Activated T-cell treated with anti-CD3 and anti-CD28 coated beads, Interleukin-2, amount 50 U/mL, for 72 hours (primary cell): ENCODE data around the gene GFY. TPM values are rescaled to one million over a fixed set of nuclear protein-coding genes. Genes with fewer than 3 reads are reported as not detected.

Experiments
- ATAC-seq, 2 donors: fragments of 150-1000 bp; cut with Tn5 transposase; replicated peaks in 1 of 2; 2 replicates each; pipeline ENCODE4 v1.10.0; 2021; ENCODE audit warnings: moderate library complexity in 2 of 2, mild to moderate bottlenecking in 1 of 2
- DNase-seq, 2 donors: peaks; one replicate each; pipeline ENCODE4 v3.0.0; 2021 to 2022; ENCODE audit warnings: mixed read lengths in 1 of 2
- H3K27ac Mint-ChIP-seq: one replicate; pipeline ENCODE4 v1.8.0; 2022; ENCODE audit warnings: mild to moderate bottlenecking, moderate library complexity, mixed read lengths
- H3K27me3 Mint-ChIP-seq: one replicate; pipeline ENCODE4 v1.8.0; 2022; ENCODE audit warnings: low read depth, mixed read lengths
- H3K36me3 Mint-ChIP-seq, 2 donors: one replicate each; pipeline ENCODE4 v1.8.0; 2022; ENCODE audit warnings: mixed read lengths in 2 of 2, mild to moderate bottlenecking in 1 of 2; ENCODE audit not compliant: insufficient read depth in 2 of 2
- H3K4me1 Mint-ChIP-seq: one replicate; pipeline ENCODE4 v1.8.0; 2022; ENCODE audit warnings: low read depth, mixed read lengths
- H3K4me3 Mint-ChIP-seq, 2 donors: one replicate each; pipeline ENCODE4 v1.8.0; 2022; ENCODE audit warnings: mild to moderate bottlenecking in 2 of 2, mixed read lengths in 2 of 2, moderate library complexity in 2 of 2
- H3K9me3 Mint-ChIP-seq, 2 donors: one replicate each; pipeline ENCODE4 v1.8.0; 2022; ENCODE audit warnings: mixed read lengths in 2 of 2
- total RNA-seq, 2 donors: library from RNA; stranded (reverse); gene quantifications; one replicate each; pipeline ENCODE4 v1.2.3, GENCODE V29; 2022

The GFY gene
- total RNA-seq, 2 donors from 2014 or later: not detected

DNA sequence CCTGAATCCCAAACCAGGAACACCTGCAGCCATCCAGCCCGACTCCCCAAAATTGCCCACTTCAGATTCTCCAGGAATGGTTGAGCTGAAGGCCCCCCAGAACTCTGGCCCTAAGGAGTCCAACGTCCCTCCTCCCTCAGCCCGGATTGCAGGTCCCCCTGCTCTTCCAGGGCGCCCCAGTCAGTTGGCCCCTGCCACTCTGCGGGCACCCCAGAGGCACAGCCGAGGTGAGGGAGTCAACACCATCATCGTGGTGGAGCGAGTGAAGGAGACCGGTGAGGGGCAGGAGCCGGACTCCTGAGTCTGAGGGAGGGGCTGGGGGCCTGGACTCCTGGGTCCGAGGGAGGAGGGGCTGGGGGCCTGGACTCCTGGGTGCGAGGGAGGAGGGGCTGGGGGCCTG is 2.2 kb downstream of the GFY start:
- Mint-ChIP-seq H3K4me1 (peaks cover 66% of the 10 kb centered on the region), H3K27ac (no peak overlapping the region), H3K9me3 (no peaks in the 10 kb centered on the region), H3K36me3 (no peaks in the 10 kb centered on the region), H3K27me3 (peaks cover 96% of the 10 kb centered on the region), H3K4me3 (no peak overlapping the region)
- DNase-seq (no peak), ATAC-seq (no peak)

GRCh38 chr19:49427855-49428546 is 2.8 kb downstream of the GFY start:
- Mint-ChIP-seq H3K4me3 (peak overlapping the region; percentile 63 to 68), H3K36me3 (no peaks in the 10 kb centered on the region), H3K9me3 (no peaks in the 10 kb centered on the region), H3K4me1 (peaks cover 61% of the 10 kb centered on the region), H3K27me3 (peaks cover 96% of the 10 kb centered on the region), H3K27ac (no peak overlapping the region)
- ATAC-seq (peak; percentile 34 to 41), DNase-seq (peak in 1 of 2 donors; percentile 50)

DNA sequence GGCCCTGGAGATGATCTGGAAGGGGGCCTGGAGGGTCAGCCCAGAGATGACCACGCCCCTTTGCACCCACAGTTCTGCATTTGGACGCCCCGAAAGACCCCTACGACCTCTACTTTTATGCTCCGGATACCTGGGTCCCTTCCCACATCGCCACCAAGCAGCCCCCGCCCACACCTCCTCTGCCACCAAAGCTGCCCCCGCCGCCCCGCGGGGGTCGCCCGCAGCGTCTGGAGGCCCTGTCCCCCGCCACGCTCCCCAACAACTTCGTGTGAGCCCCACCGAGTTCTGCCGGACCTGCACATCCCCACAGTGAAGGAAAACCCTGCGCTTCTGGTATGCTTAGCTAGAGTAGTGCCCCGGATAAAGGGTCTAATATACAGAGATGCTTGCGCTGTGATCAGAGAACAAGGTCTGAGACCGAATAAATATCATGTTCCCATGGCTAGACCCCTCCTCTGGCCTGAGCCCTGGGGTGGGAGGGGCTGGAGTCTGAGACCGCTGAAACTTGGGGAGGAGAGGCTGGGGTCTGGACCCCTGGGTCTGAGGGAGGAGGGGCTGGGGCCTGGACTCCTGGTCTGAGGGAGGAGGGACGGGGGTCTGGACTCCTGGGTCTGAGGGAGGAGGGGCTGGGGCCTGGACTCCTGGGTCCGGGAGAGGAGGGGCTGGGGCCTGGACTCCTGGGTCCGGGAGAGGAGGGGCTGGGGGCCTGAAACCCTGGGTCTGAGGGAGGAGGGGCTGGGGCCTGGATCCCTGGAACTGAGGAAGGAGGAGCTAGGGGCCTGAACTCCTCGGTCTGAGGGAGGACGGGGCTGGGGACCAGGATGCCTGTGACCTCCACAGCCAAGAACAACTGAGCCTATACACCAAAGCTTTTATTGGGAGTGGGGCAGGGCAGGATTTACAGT is 3.6 kb downstream of the GFY start:
- Mint-ChIP-seq H3K27ac (no peak overlapping the region), H3K4me1 (peaks cover 59% of the 10 kb centered on the region), H3K36me3 (no peaks in the 10 kb centered on the region), H3K27me3 (peaks cover 96% of the 10 kb centered on the region), H3K4me3 (peak overlapping the region; percentile 63 to 68), H3K9me3 (no peaks in the 10 kb centered on the region)
- no peak for DNase-seq
- ATAC-seq: no peak

DNA sequence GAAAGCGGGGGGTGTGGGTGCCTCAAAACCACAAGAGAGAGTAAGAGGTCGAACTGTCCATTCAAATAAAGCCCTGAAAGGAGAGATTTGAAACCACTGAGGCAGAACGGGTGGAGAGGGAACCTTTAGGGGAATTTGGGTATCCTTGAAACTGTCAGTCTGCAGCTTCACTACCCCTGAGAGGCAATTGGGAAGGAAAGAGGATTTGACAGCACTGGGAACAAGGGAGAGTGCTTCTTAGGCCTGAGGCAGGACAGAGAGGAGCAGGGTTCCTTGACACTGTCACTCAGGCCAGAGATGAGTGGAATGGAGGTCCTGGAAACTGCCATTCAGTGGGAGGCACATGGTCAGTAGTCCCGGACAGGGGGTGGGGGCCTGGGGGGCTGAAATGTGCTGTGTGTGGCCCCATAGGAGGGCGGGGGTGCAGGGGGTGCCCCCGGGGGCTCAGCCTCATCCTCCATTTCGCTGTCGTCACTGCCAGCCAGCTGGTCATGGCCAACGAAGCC is 5.0 kb downstream of the GFY start:
- Mint-ChIP-seq H3K4me3 (no peak overlapping the region), H3K27ac (no peak overlapping the region), H3K36me3 (no peaks in the 10 kb centered on the region), H3K4me1 (peaks cover 60% of the 10 kb centered on the region), H3K27me3 (peaks cover 96% of the 10 kb centered on the region), H3K9me3 (no peaks in the 10 kb centered on the region)
- ATAC-seq (no peak), DNase-seq (no peak)

DNA sequence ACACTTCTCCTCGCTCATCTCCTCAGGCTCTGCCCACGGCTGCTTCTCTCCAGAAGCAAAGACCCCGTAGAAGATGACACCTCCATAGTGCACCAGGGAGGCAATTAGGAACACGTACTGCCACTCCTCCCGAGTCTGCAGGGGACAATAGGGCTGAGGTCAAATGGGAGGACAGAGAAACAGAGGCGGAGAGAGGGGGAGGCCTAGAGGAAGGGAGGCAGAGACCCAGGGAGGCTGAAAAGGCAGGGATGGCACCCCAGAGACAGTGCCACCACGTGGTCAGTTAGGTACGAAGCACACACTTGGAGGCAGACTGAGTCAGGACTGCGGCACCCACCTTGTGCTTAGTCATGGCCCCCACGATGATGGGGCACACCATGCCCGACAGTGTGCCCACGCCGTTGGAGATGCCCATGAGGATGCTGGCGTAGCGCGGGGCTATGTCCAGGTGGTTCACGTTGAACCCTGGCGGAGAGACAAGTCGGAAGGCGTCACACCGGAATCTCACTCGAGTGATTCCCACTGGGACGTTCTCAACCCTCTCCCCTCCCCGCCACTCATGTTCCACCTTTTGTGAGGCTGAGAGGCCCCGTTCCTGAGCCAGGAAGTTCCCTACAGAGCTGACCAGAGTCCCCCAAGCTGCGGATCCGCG is 5.6 kb downstream of the GFY start:
- H3K36me3 Mint-ChIP-seq: no peaks in the 10 kb centered on the region
- H3K4me3 Mint-ChIP-seq: no peak overlapping the region
- H3K27ac Mint-ChIP-seq: no peak overlapping the region
- H3K27me3 Mint-ChIP-seq: peaks cover 96% of the 10 kb centered on the region
- ATAC-seq (peak; percentile 66 to 69), DNase-seq (peak in 1 of 2 donors; percentile 61)
- H3K4me1 Mint-ChIP-seq: peaks cover 63% of the 10 kb centered on the region
- H3K9me3 Mint-ChIP-seq: no peaks in the 10 kb centered on the region

GRCh38 chr19:49431330-49431749 is 6.2 kb downstream of the GFY start:
- Mint-ChIP-seq H3K36me3 (no peaks in the 10 kb centered on the region), H3K4me1 (peaks cover 63% of the 10 kb centered on the region), H3K27me3 (peaks cover 96% of the 10 kb centered on the region), H3K9me3 (no peaks in the 10 kb centered on the region), H3K27ac (no peak overlapping the region), H3K4me3 (no peak overlapping the region)
- DNase-seq: peak in 1 of 2 donors; percentile 44
- no peak for ATAC-seq

DNA sequence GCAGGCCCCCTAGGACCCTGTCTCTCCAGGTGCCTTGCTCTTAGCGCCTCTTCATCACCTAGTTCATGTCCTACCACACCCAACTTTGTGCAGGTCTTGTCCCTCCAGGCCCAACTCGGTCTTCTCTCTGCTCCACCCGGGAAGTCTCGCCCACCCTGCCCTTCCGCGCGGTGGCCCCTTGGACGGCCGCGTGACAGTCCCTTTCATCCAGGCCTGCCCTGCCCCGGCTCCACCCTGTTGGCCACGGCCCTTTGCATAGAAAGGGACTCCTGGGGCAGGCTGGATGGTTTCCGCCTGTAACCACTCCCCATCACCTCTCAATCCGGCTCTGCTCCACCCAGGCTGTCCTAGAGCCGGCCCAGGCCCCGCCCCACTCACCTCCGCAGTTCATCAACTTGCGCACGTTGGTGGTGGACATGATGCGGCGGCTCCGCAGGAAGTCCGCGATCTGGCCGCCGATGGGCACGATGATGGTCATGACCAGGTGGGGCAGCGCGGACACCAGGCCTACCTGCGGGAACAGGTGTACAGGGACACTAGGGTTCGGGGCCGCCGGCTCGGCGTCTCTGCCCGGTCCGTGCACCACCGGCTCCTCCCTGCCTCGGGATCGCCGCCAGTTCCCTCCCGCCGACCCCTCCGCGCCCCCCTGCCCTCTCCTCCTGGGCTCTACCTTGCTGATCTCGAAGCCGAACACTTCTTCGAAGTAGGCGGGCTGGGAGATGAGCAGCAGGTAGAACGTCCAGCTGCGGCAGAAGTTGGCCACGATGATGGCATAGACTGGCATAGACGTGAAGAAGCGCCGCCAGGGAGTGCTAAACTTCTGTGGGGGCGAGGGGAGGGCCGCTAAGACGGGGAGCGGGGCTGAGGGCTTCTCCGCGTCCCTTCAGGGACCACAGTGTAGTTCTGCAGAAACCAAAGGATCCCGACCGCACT is 7.2 kb downstream of the GFY start:
- H3K27me3 Mint-ChIP-seq: peaks cover 96% of the 10 kb centered on the region
- ATAC-seq (peak; percentile 60), DNase-seq (peak in 1 of 2 donors; percentile 51)
- H3K9me3 Mint-ChIP-seq: no peaks in the 10 kb centered on the region
- H3K36me3 Mint-ChIP-seq: no peaks in the 10 kb centered on the region
- H3K4me1 Mint-ChIP-seq: peaks cover 62% of the 10 kb centered on the region
- peak overlapping the region; percentile 25 to 69 for H3K4me3 Mint-ChIP-seq
- no peak overlapping the region for H3K27ac Mint-ChIP-seq

DNA sequence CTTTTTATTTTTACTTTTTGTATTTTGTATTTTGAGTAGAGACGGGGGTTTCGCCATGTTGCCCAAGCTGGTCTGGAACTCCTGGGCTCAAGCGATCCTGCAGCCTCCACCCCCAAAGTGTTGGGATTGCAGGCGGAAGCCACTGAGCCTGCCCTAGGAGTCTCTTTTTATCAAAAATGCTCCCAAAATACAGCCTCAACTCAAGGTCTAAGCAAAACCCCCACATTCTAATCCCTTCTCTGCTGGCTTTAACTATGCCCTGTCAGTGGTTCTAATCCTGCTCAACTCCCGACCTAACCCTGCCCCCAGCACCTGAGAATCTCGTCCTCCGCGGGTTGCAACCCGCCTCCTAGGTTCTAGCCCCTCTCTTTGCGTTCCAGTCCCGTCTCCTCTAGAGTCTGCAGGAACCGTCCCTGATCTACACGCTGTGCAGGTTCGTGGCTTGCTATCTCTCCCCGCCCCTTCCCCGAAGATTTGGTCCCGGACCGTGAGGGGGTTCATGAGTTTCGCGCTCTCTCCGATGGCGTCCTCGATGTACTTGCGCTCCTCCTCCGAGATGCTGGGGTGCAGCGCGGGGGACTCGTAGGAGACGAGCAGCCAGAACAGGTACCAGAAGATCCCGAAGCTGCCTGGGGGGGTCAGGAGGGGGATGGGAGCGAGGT is 8.2 kb downstream of the GFY start:
- H3K27ac Mint-ChIP-seq: no peak overlapping the region
- H3K9me3 Mint-ChIP-seq: no peaks in the 10 kb centered on the region

DNA sequence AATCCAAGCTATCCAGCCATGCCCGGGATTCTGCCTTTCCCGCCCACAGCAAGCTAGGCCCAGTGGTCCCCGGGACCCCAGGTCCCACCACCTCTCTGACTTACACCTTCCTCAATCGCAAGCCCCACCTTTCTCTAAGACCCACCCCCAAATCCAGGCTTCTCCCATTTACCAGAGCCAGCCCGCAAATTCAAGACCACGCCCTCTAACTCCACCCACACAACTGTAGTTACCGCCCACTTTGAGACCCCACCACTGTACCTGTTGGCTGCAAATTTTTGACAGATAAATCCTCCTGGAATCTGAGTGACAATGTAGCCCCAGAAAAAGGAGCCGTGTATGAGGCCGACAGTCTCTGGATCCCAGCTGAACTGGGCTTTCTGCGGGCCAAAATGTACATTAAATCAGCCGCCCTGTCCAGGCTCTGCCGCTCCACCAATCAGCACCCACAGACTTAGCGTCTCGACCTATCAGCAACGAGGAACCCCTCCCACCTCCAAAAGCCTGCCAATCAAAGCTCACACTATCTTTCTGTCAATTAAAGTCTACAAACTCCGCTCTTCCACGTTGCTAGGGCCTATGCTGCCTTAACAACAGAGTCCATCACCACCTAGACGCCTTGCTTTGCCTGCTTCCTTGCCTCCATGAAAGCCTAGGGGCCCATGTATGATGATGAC is 9.9 kb downstream of the GFY start:
- DNase-seq (no peak), ATAC-seq (no peak)
- Mint-ChIP-seq H3K4me1 (peaks cover 48% of the 10 kb centered on the region), H3K4me3 (no peak overlapping the region), H3K27ac (no peak overlapping the region), H3K36me3 (no peaks in the 10 kb centered on the region), H3K27me3 (peaks cover 96% of the 10 kb centered on the region), H3K9me3 (no peaks in the 10 kb centered on the region)

More for the DNA sequence above, 8.2 kb downstream of the GFY start:
- ATAC-seq (no peak), DNase-seq (no peak)
- Mint-ChIP-seq H3K4me1 (peaks cover 54% of the 10 kb centered on the region), H3K4me3 (peak overlapping the region in 1 of 2 donors; percentile 53), H3K27me3 (peaks cover 96% of the 10 kb centered on the region), H3K36me3 (no peaks in the 10 kb centered on the region)

- ATAC-seq (no peak), DNase-seq (no peak)
- peak overlapping the region; percentile 3 for H3K27ac Mint-ChIP-seq
- H3K4me1 Mint-ChIP-seq: peaks cover 41% of the 10 kb centered on the region
- peaks cover 96% of the 10 kb centered on the region for H3K27me3 Mint-ChIP-seq
- peaks cover 0 to 1% of the 10 kb centered on the region in 2 donors for H3K36me3 Mint-ChIP-seq
- no peaks in the 10 kb centered on the region for H3K9me3 Mint-ChIP-seq
- no peak overlapping the region for H3K4me3 Mint-ChIP-seq
These were observed 10.5 kb downstream of the GFY start for GRCh38 chr19:49435670-49436069.

- Mint-ChIP-seq H3K4me3 (peak overlapping the region; percentile 4 to 65), H3K27ac (no peak overlapping the region), H3K36me3 (peaks cover under 1 to 4% of the 10 kb centered on the region in 2 donors), H3K27me3 (peaks cover 97% of the 10 kb centered on the region), H3K9me3 (no peaks in the 10 kb centered on the region), H3K4me1 (peaks cover 39% of the 10 kb centered on the region)
- DNase-seq (peak; percentile 82), ATAC-seq (peak; percentile 42 to 50)
These were observed 11.3 kb downstream of the GFY start for GRCh38 chr19:49436381-49437017.
